K562 (cell line): Measurements from ENCODE around the gene COL9A3. TPM values are rescaled to one million over a fixed set of nuclear protein-coding genes. Genes with fewer than 3 reads are reported as not detected.

Source experiments
- CREBBP ChIP-seq: IDR thresholded peaks from one replicate; pipeline ENCODE4 v1.6.1; 2012; ENCODE audit warnings: low read depth, mild to moderate bottlenecking, control low read depth, inconsistent platforms, low read length
- HLTF ChIP-seq: fragments of 450-650 bp; IDR thresholded peaks from 2 replicates; pipeline ENCODE4 v1.6.1; 2016
- TCF7 ChIP-seq: sonication (generic); IDR thresholded peaks from 2 replicates; pipeline ENCODE4 v1.6.1; 2016; ENCODE audit warnings: antibody characterized with exemption, borderline replicate concordance
- THRA ChIP-seq: fragments of 450-650 bp; IDR thresholded peaks from 2 replicates; pipeline ENCODE4 v1.6.1; 2017; ENCODE audit warnings: mild to moderate bottlenecking, moderate library complexity
- TRIM28 ChIP-seq: fragments of 450-650 bp; IDR thresholded peaks from 2 replicates; pipeline ENCODE4 v1.6.1; 2017
- ZBTB33 ChIP-seq: sonication (generic); formaldehyde crosslinking; IDR thresholded peaks from 2 replicates; pipeline ENCODE4 v1.8.1; 2023; ENCODE audit warnings: mild to moderate bottlenecking, missing genetic modification reagents
- ZC3H4 ChIP-seq: sonication (generic); formaldehyde crosslinking; IDR thresholded peaks from 2 replicates; pipeline ENCODE4 v1.9.0; 2021; ENCODE audit warnings: missing genetic modification reagents, borderline replicate concordance
- ZNF174 ChIP-seq: fragments of 250-450 bp; sonication (Bioruptor Pico); IDR thresholded peaks from 2 replicates; pipeline ENCODE4 v1.4.0; 2020; ENCODE audit warnings: mild to moderate bottlenecking
- ZNF212 ChIP-seq: fragments of 450-650 bp; formaldehyde crosslinking; IDR thresholded peaks from 2 replicates; pipeline ENCODE4 v1.4.0; 2020; ENCODE audit warnings: mild to moderate bottlenecking
- ZNF431 ChIP-seq: sonication (generic); formaldehyde crosslinking; IDR thresholded peaks from 2 replicates; pipeline ENCODE4 v1.8.0; 2022; ENCODE audit warnings: mild to moderate bottlenecking, missing genetic modification reagents
- ZNF511 ChIP-seq: sonication (generic); formaldehyde crosslinking; IDR thresholded peaks from 2 replicates; pipeline ENCODE4 v1.8.0; 2022; ENCODE audit warnings: mild to moderate bottlenecking, missing genetic modification reagents
- ZNF639 ChIP-seq, 2 experiments: fragments of 200-800 bp in 1 of 2; sonication (Bioruptor generic) in 1 of 2; sonication (generic) in 1 of 2; formaldehyde crosslinking in 1 of 2; IDR thresholded peaks in 1 of 2; conservative IDR thresholded peaks in 1 of 2; 2 replicates each; pipeline versions ENCODE4 v1.5.0 to v1.6.1; 2016 to 2020; ENCODE audit warnings: missing compliant biosample characterization in 1 of 2, missing genetic modification characterization in 1 of 2, missing genetic modification reagents in 1 of 2
- ZNF655 ChIP-seq: fragments of 250-450 bp; sonication (Bioruptor Pico); IDR thresholded peaks from 2 replicates; pipeline ENCODE4 v1.5.0; 2021
- polyA plus RNA-seq, 8 experiments: library from polyadenylated mRNA; depleted of rRNA in 4 of 8; stranded (reverse) in 5 of 8; unstranded in 3 of 8; fragments of >200 nt; fragmentation: Nextera tagmentation in 2 of 8; fragmentation: Illumina TruSeq in 1 of 8; extraction: Ambion mirVana in 2 of 8; extraction: Trizol in 1 of 8; gene quantifications; 2 replicates each; pipeline versions ENCODE4 v1.2.1 to v1.2.3, GENCODE V29; 2011 to 2014; ENCODE audit warnings: inconsistent platforms in 1 of 8, missing spikeins in 1 of 8
- total RNA-seq, 7 experiments: library from RNA; depleted of rRNA in 6 of 7; stranded (reverse); fragments of >200 nt in 6 of 7; fragmentation: Illumina TruSeq in 2 of 7; extraction: Trizol in 2 of 7; gene quantifications; 2 replicates each; pipeline versions ENCODE4 v1.2.1 to v1.2.3, GENCODE V29; 2011 to 2021; ENCODE audit warnings: low replicate concordance in 1 of 7

COL9A3 gene
- total and polyA plus RNA-seq, 9 of the 15 experiments (the other 6 are each of a cell fraction or from before 2014, with no cell fraction given) = 0.14 to 3.6 (median 0.88) TPM; not detected in 1

- TF ChIP-seq THRA (no peak), ZBTB33 (CRISPR knock-in tag) (peak; percentile 73), CREBBP (no peak), ZNF639 (CRISPR knock-in tag; conservative IDR thresholded peaks at IDR 0.05 in 1 of 2, IDR thresholded peaks at IDR 0.05 in 1 of 2) (no peak), ZNF511 (no peak), TRIM28 (no peak), ZNF655 (CRISPR knock-in tag) (no peak), ZNF174 (no peak), HLTF (no peak), ZC3H4 (no peak), ZNF212 (CRISPR knock-in tag) (no peak), ZNF431 (CRISPR knock-in tag) (no peak), TCF7 (no peak)
These were observed 6.2 kb downstream of the COL9A3 start (continued) for GRCh38 chr20:62822788-62823651.
